Heart left ventricle (tissue), 13 donors: ENCODE results near the gene ATM.

ENCODE experiments used
- CTCF ChIP-seq, 12 donors: fragments of 200-600 bp; sonication (generic) in 4 of 12; IDR thresholded peaks; one replicate each; pipeline versions ENCODE4 v1.5.0 to v1.8.0; 2018 to 2022; ENCODE audit warnings: antibody characterized with exemption in 12 of 12, mild to moderate bottlenecking in 5 of 12
- POLR2A ChIP-seq, 2 donors: fragments of 450-650 bp; IDR thresholded peaks; one replicate each; pipeline ENCODE4 v1.6.1; 2017; ENCODE audit warnings: antibody characterized with exemption in 2 of 2, mild to moderate bottlenecking in 2 of 2, moderate library complexity in 2 of 2
- donor health status: ischemic (EF 13 %, LVEDD 7.1; RV severe dilation, severe dysfunction).
- donor health status: DM: no; HTN: yes; CAD: no.
- donor health status: DM: no; HTN: no; CAD: no.
- donor health status: ischemic (EF 25% LVEDD 6.9; RV normal size, moderate dysfunction).
- donor health status: ischemic (EF 25% LVEDD 5.7; RV mildly dilated, moderate dysfunction).
- donor health status: ischemic (EF 35%, LVEDD 5.7; RV mildly dilated, moderate dysfunction).
- donor health status: nonischemic (EF 11% LVEDD 7.7; RV severe dilation, severe dysfunction).
- donor health status: DM: yes; HTN: yes; CAD: no.
- donor health status: PGD.
- donor health status: ischemic (EF 29% LVEDD 5.4; RV normal size, mild dysfunction).
- donor health status: nonischemic (EF 23%, LVEDD 6.1; RV moderate dilation, normal function).

GRCh38 chr11:108218455-108218854, 4.4 kb upstream of the ATM start:
- TF ChIP-seq POLR2A (IDR thresholded peaks at IDR 0.05) (no peak), CTCF (IDR thresholded peaks at IDR 0.05) (no peak)
